OCI-LY1 (cell line): ENCODE measurements around the gene EPB41L4A.

Source experiments
- CTCF ChIP-seq: fragments of 200-600 bp; sonication (generic), shearing (Covaris generic); IDR thresholded peaks from 2 replicates; pipeline ENCODE4 v1.5.1; 2017; ENCODE audit warnings: mild to moderate bottlenecking, antibody characterized with exemption, low read length, moderate library complexity, mixed read lengths
- EZH2 ChIP-seq: fragments of 200-600 bp; sonication (generic), shearing (Covaris generic); IDR thresholded peaks from 2 replicates; pipeline ENCODE4 v1.8.0; 2017; ENCODE audit warnings: borderline replicate concordance, mixed run types, mild to moderate bottlenecking, antibody characterized with exemption, low read length, moderate library complexity, mixed read lengths

GRCh38 chr5:112417931-112418658, 982 bp downstream of the EPB41L4A start:
- TF ChIP-seq CTCF (no peak), EZH2 (no peak)
